AML-193 (cell line): ENCODE measurements around the gene LY6G5C.

Experiments used
- DNase-seq, 2 experiments: peaks; one replicate each; lab custom pipeline; 2025; lab: John Stamatoyannopoulos, UW

The LY6G5C gene

GRCh38 chr6:31691564-31692108 is 10.8 kb upstream of the LY6G5C start:
- DNase-seq: no peak

- no peak for DNase-seq
Measured at GRCh38 chr6:31691078-31691463, 10.2 kb upstream of the LY6G5C start.

DNA sequence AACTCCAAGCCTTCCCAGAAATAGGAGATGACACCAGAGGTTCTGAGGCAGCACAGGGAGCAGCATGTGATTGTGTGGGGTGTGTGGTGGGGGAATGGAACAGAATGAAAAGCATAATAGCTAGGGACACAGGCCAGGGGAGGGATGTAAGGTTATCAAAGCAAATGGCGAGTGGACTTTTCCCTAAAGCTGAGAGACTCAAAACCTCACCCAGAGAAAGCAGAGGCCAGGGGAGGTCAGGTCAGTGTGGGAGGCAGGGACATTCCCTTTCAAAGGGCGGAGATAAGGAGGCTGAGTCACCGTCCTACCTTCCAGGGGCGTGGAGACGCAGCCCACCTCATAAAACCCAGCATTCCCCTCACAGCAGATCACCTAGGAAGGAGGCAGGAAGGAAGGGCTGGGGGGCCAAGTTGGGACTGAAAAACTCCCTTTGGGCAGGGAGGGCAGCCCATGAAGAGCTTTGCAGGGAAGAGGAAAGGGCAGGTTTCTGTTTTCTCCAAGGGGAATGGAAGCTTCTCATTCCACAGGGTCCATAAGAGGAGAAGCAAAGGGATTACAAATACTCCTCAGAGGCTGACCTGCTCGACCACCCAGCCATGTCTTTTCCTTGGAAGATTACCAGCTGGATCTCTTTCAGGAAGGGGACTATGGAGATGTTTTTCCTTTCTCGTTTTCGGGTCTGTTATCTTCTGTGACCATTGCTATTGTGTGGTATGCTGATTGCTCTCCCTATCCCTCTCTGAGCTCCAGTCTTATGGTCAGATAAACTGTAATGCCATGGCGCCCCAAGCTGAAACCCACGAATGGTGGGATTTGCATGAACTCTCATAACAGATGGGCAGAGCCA is 9.6 kb upstream of the LY6G5C start:
- DNase-seq: no peak

GRCh38 chr6:31689249-31690110 is 8.6 kb upstream of the LY6G5C start:
- no peak for DNase-seq

DNA sequence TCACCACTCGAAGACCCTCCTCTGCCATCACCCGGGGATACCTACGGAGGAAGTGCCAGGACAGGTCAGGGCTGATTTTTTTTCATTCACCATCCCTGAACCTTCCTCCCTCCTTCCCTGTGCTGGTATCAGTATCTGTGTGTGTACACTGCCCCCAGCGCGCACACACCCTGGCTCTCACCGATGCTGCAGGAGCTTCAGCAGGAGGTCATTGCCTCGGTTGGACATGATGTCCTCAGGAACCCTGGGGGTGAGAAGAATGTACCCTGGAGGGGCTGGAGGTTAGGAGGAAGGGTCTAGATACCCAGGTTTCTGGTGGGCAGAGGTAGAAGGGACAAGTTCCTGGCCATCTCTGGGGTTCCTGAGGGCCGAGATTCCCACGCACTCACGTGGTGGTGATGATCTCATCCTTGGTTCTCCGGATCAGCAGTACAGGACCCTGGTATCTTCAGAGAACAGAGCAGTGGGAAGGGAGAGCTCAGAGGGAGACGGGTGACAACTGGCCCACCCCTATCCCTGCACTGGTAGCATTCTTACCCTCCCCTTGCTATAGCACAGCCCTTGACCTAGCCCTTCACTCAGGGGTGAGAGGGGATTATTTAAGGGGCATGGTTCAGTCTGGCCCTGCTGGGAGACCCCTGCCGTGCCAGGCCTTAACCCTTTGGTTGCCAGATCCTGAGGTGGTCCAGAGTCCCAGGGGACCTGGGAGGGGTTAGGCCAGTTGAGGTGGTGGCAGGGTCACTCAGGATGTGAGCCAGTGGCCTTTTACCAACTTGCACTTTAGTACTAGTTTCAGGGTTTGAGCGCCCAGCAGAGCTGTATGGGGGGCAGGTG is 7.2 kb upstream of the LY6G5C start:
- no peak for DNase-seq

DNA sequence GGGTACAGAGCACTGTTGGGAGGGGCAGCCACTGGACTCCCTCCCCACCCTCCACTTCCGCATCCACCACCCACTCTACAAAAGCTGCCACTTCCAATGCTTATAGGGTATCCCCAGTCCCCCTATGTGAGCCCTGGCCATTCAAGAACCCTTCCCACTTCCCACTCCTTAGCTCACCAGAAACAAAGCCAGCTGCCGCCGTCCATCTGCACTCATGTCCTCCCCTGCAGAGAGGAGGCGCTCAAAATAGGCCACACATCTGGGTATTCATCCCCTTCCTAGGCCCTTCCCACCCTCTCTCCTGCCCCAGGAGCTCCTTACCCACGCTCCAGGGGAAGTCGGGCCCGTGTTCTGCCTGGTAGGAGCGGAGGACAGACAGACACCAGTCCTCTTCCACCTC is 6.5 kb upstream of the LY6G5C start:
- DNase-seq: no peak

- DNase-seq: no peak
Measured at GRCh38 chr6:31686483-31686882, 5.6 kb upstream of the LY6G5C start.

- no peak for DNase-seq
Measured at GRCh38 chr6:31683591-31683990, 2.7 kb upstream of the LY6G5C start.

- peak; percentile 17 to 56 for DNase-seq
Measured at GRCh38 chr6:31681135-31681671, 336 bp upstream of the LY6G5C start.

DNA sequence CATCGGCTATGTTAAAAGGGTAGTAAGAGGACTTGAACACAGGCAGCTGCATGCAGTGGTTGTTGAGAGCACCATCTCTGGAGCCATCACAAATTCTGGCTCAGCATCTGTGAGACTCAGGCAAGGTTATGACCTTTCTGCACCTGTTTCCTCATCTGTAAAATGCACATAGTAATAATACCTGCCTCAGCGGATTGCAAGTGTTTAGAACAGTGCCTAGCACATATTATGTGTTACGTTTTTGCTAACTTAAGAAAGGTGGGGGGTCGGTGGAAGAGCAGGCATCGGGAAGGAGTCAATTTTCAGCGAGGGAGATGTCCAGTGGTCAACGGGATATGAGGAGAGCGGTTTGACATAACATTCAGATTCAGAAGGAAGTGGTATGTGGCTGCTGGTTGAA is 2.9 kb downstream of the LY6G5C start:
- no peak for DNase-seq

GRCh38 chr6:31676904-31677303 is 4.0 kb downstream of the LY6G5C start:
- no peak for DNase-seq

DNA sequence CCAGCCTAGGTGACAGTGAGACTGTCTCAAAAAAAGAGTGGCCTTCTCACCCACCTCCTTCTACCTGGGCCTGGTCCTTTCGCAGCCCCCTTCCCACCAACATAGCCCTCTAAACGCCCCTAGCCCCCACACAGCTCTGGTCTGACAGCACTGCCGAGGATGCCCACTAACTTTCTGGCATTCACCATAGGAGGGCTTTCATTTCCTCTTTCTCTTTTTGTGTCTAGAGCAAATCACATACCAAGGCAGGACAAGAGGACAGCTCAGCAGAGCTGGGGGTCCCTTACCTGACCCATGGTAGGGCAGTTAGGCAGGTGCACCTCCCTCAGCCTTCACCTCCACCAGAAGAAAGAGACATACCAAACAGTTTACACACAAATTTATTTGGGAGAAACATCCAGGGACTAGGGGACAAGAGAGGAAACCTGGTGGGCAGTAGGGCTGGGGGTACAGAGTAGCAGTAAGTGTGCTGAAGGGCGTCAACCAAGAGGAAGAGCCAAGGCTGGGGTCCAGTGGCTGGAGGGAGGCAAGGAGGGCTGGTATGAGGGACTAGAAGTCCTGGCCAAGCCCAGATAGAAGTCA is 4.5 kb downstream of the LY6G5C start:
- no peak for DNase-seq

DNA sequence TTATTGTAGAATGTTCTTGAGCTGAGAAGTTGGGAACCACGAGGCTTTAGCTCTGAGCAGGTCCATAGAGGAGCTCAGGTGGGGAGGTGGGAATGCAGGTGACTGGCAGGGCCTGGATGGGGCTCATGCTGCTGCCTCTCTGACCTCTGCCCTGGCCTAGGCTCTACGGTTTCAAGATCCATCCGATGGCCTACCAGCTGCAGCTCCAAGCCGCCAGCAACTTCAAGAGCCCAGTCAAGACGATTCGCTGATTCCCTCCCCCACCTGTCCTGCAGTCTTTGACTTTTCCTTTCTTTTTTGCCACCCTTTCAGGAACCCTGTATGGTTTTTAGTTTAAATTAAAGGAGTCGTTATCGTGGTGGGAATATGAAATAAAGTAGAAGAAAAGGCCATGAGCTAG is 11.2 kb downstream of the LY6G5C start, which contains the start of gene LY6G5B:
Gene LY6G5B, plus strand, starts transcription at position 301 of the 400 bp plus-strand sequence. CDS start 975 bp downstream, outside the sequence.
- DNase-seq: no peak

- no peak for DNase-seq
Measured at GRCh38 chr6:31666337-31666965, 14.4 kb downstream of the LY6G5C start.

DNA sequence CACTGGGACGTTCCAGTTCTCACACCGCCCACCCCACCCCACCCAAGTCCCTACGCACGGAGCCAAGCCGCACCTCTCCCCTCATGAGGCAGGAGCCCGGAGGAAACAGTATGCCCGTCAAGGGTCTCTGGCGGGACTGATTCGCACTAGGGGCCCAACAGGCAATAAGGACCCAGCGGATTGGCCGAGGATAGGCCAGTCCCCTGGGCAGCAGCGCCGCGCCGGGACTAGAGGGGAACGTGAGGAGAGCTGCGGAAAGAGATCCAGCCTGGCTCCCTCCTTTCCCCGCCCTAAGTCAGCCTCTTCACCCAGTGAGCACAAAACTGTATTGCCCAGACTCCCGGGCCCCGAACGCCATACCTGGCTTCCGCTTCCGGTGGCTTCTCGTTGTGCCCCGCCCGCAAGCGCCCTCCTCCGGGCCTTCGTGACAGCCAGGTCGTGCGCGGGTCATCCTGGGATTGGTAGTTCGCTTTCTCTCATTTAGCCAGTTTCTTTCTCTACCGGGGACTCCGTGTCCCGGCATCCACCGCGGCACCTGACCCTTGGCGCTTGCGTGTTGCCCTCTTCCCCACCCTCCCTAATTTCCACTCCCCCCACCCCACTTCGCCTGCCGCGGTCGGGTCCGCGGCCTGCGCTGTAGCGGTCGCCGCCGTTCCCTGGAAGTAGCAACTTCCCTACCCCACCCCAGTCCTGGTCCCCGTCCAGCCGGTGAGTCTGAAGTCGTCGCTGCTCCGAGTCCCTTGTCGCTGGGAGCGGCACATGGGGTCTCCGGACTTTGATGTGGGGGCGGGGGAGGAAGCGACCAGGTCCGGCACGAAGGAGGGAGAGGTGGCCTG is 15.1 kb downstream of the LY6G5C start, which contains the start of gene CSNK2B:
Gene CSNK2B, plus strand, starts transcription at position 580 of the 836 bp plus-strand sequence. CDS start 752 bp downstream, outside the sequence.
- peak; percentile 99 to 100 for DNase-seq

GRCh38 chr6:31664790-31665500 is 15.9 kb downstream of the LY6G5C start, which contains the start of gene GPANK1:
TSS of gene GPANK1 (minus strand) at chr6:31664997. CDS start at chr6:31664478, 519 bp downstream.
- DNase-seq: peak; percentile 95 to 98

DNA sequence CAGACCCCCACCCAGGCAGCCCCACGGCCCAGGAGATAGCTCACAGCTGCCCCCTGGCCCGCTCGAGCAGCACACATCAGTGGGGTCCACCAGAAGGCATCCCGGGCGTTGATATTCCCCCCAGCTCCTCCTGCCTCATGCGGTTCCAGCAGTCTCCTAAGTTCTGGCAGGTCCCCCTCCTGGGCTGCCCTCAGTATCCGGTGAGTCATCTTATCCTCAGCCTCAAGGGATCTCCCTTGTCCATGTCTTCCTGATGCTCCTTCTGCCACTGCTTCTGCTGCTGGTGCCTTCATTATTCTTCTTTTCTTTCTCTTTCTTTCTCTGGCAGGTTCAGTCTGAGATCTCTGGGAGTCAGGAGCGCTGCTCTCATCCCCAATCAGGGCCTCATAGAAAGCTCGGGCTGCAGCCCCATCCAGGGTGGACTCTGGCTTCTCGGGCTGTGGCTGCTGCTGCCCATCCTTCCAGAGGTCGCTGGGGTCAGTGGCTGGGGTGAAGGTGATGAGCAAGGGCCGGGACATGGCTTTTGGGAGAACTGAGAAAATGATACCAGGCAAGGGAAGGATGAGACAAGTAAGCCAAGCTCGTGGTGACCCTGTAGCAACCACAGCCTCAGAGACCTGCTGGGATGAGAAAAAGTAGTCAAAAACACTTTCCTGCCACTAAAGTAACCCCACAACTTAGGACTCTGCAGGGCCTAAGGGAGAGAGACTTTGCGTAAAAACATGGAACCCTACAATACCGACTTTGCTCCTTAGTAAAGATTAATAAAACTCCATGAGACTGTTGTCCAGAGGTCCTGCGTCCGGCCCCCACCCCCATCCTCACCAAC is 16.7 kb downstream of the LY6G5C start:
- DNase-seq: no peak
